ENCODE results near the gene SARNP. TPM values are rescaled to one million over a fixed set of nuclear protein-coding genes. Genes with fewer than 3 reads are reported as not detected.
"Not testable (repeated sequence)": the region's sequence is repeated elsewhere in the genome, so short reads cannot be mapped to it uniquely, and the experiment has no call there.

The SARNP gene
- total RNA-seq, 1 experiment from 2014 or later: 73.8 TPM

GRCh38 chr12:55765736-55766290 is 51.7 kb downstream of the SARNP start:
- no peak for DNase-seq
- peaks cover 26% of the 10 kb centered on the region for H3K36me3 Mint-ChIP-seq (ENCODE audit: insufficient read depth, unreplicated experiment)
- no peak overlapping the region for H3K4me3 Mint-ChIP-seq (ENCODE audit: low read depth, unreplicated experiment)
- intact Hi-C loops (cut with micrococcal nuclease; ENCODE audit: unreplicated experiment): no loop called here
- no peaks in the 10 kb centered on the region for H3K4me1 Mint-ChIP-seq (ENCODE audit: low read depth, unreplicated experiment)
- BruUV-seq (replicated peaks): no TSS peak
- H3K27me3 Mint-ChIP-seq (ENCODE audit: unreplicated experiment): no peaks in the 10 kb centered on the region
- H3K9me3 Mint-ChIP-seq (ENCODE audit: low read depth, unreplicated experiment): no peaks in the 10 kb centered on the region
- H3K27ac Mint-ChIP-seq (ENCODE audit: unreplicated experiment): no peak overlapping the region
- no peak for TF ChIP-seq CTCF (IDR thresholded peaks at IDR 0.05; ENCODE audit: unreplicated experiment)
- CTCF ChIA-PET: no interaction called here

- no peaks in the 10 kb centered on the region for H3K9me3 Mint-ChIP-seq (ENCODE audit: low read depth, unreplicated experiment)
- H3K36me3 Mint-ChIP-seq (ENCODE audit: insufficient read depth, unreplicated experiment): peaks cover 33% of the 10 kb centered on the region
- H3K4me1 Mint-ChIP-seq (ENCODE audit: low read depth, unreplicated experiment): no peaks in the 10 kb centered on the region
- no peak for DNase-seq
- no peak for TF ChIP-seq CTCF (IDR thresholded peaks at IDR 0.05; ENCODE audit: unreplicated experiment)
- BruUV-seq (replicated peaks): no TSS peak
- CTCF ChIA-PET: no interaction called here
- H3K27ac Mint-ChIP-seq (ENCODE audit: unreplicated experiment): no peak overlapping the region
- intact Hi-C loops (cut with micrococcal nuclease; ENCODE audit: unreplicated experiment): no loop called here
- H3K4me3 Mint-ChIP-seq (ENCODE audit: low read depth, unreplicated experiment): no peak overlapping the region
- no peaks in the 10 kb centered on the region for H3K27me3 Mint-ChIP-seq (ENCODE audit: unreplicated experiment)
Observed at GRCh38 chr12:55762646-55763045, 54.9 kb downstream of the SARNP start.

- no peak overlapping the region for H3K4me3 Mint-ChIP-seq (ENCODE audit: low read depth, unreplicated experiment)
- H3K9me3 Mint-ChIP-seq (ENCODE audit: low read depth, unreplicated experiment): no peaks in the 10 kb centered on the region
- TF ChIP-seq CTCF (IDR thresholded peaks at IDR 0.05; ENCODE audit: unreplicated experiment): no peak
- DNase-seq: no peak
- BruUV-seq (replicated peaks): no TSS peak
- CTCF ChIA-PET: no interaction called here
- intact Hi-C loops (cut with micrococcal nuclease; ENCODE audit: unreplicated experiment): no loop called here
- H3K27me3 Mint-ChIP-seq (ENCODE audit: unreplicated experiment): no peaks in the 10 kb centered on the region
- peaks cover 33% of the 10 kb centered on the region for H3K36me3 Mint-ChIP-seq (ENCODE audit: insufficient read depth, unreplicated experiment)
- H3K4me1 Mint-ChIP-seq (ENCODE audit: low read depth, unreplicated experiment): no peaks in the 10 kb centered on the region
- H3K27ac Mint-ChIP-seq (ENCODE audit: unreplicated experiment): no peak overlapping the region
Observed at GRCh38 chr12:55760663-55761062, 56.9 kb downstream of the SARNP start.

- H3K9me3 Mint-ChIP-seq (ENCODE audit: low read depth, unreplicated experiment); H3K4me3 Mint-ChIP-seq (ENCODE audit: low read depth, unreplicated experiment); H3K27me3 Mint-ChIP-seq (ENCODE audit: unreplicated experiment); BruUV-seq (replicated peaks); DNase-seq; H3K27ac Mint-ChIP-seq (ENCODE audit: unreplicated experiment); H3K4me1 Mint-ChIP-seq (ENCODE audit: low read depth, unreplicated experiment); intact Hi-C loops (cut with micrococcal nuclease; ENCODE audit: unreplicated experiment): not testable (repeated sequence)
- CTCF ChIA-PET: interaction anchor here (0.7 kb wide), 2 partner anchors 10 to 1486 kb away, joined by 4 to 7 read pairs; no protein-coding TSS in a partner anchor
- H3K36me3 Mint-ChIP-seq (ENCODE audit: insufficient read depth, unreplicated experiment): peaks cover 40% of the 10 kb centered on the region
Observed at GRCh38 chr12:55758575-55758974, 58.9 kb downstream of the SARNP start.

- CTCF ChIA-PET: no interaction called here
- no peak overlapping the region for H3K27ac Mint-ChIP-seq (ENCODE audit: unreplicated experiment)
- H3K4me1 Mint-ChIP-seq (ENCODE audit: low read depth, unreplicated experiment): no peaks in the 10 kb centered on the region
- peaks cover 48% of the 10 kb centered on the region for H3K36me3 Mint-ChIP-seq (ENCODE audit: insufficient read depth, unreplicated experiment)
- no peak for DNase-seq
- TF ChIP-seq CTCF (IDR thresholded peaks at IDR 0.05; ENCODE audit: unreplicated experiment): no peak
- no peak overlapping the region for H3K4me3 Mint-ChIP-seq (ENCODE audit: low read depth, unreplicated experiment)
- intact Hi-C loops (cut with micrococcal nuclease; ENCODE audit: unreplicated experiment): no loop called here
- no peaks in the 10 kb centered on the region for H3K9me3 Mint-ChIP-seq (ENCODE audit: low read depth, unreplicated experiment)
- no TSS peak for BruUV-seq (replicated peaks)
- no peaks in the 10 kb centered on the region for H3K27me3 Mint-ChIP-seq (ENCODE audit: unreplicated experiment)
Observed at GRCh38 chr12:55757701-55758100, 59.8 kb downstream of the SARNP start.

All from Calu3 (cell line).